K562 treated with DMSO at 1 percent for 12 hours (cell line): ENCODE measurements around the gene ZNF730. TPM values are rescaled to one million over a fixed set of nuclear protein-coding genes. Genes with fewer than 3 reads are reported as not detected.

Experiments
- total RNA-seq: library from RNA; unstranded; fragments of 300-600 nt; gene quantifications from 2 replicates; pipeline ENCODE4 v1.2.3, GENCODE V29; 2022; ENCODE audit not compliant: insufficient read depth

The ZNF730 gene
- 1.0 TPM in 1 of 2 replicates, not detected in the other for total RNA-seq

GRCh38 chr19:23116802-23117571, at the start of gene ZNF730:
Gene ZNF730, plus strand, starts transcription at chr19:23117025. Its CDS starts 149 bp downstream, at chr19:23117174.

Other genes with a start within 250 kb of the ZNF730 start
- gene ZNF728, start 113.8 kb upstream of the ZNF730 start, total RNA-seq: not detected in 2 replicates
- 0.36 TPM in 1 of 2 replicates, not detected in the other for gene ZNF724, start 133.4 kb downstream of the ZNF730 start, total RNA-seq